Stimulated activated naive CD8-positive, alpha-beta T cell treated with anti-CD3 and anti-CD28 coated beads, Interleukin-15, Interleukin-2, amounts not matched to agents 100 ng/mL and 50 ng/mL, for 24 hours (primary cell): Measurements from ENCODE around the gene SOX18.

Source experiments
- H3K27ac Mint-ChIP-seq: one replicate; pipeline ENCODE4 v1.8.0; 2021; ENCODE audit warnings: mild to moderate bottlenecking, mixed read lengths
- H3K27me3 Mint-ChIP-seq: one replicate; pipeline ENCODE4 v1.8.0; 2021; ENCODE audit warnings: mixed read lengths
- H3K36me3 Mint-ChIP-seq: one replicate; pipeline ENCODE4 v1.8.0; 2021; ENCODE audit warnings: low read depth, mixed read lengths
- H3K4me1 Mint-ChIP-seq: one replicate; pipeline ENCODE4 v1.8.0; 2021; ENCODE audit warnings: low read depth, mixed read lengths
- H3K4me3 Mint-ChIP-seq: one replicate; pipeline ENCODE4 v1.8.0; 2021; ENCODE audit warnings: mild to moderate bottlenecking, mixed read lengths
- H3K9me3 Mint-ChIP-seq: one replicate; pipeline ENCODE4 v1.8.0; 2021; ENCODE audit warnings: mixed read lengths

Gene SOX18

DNA sequence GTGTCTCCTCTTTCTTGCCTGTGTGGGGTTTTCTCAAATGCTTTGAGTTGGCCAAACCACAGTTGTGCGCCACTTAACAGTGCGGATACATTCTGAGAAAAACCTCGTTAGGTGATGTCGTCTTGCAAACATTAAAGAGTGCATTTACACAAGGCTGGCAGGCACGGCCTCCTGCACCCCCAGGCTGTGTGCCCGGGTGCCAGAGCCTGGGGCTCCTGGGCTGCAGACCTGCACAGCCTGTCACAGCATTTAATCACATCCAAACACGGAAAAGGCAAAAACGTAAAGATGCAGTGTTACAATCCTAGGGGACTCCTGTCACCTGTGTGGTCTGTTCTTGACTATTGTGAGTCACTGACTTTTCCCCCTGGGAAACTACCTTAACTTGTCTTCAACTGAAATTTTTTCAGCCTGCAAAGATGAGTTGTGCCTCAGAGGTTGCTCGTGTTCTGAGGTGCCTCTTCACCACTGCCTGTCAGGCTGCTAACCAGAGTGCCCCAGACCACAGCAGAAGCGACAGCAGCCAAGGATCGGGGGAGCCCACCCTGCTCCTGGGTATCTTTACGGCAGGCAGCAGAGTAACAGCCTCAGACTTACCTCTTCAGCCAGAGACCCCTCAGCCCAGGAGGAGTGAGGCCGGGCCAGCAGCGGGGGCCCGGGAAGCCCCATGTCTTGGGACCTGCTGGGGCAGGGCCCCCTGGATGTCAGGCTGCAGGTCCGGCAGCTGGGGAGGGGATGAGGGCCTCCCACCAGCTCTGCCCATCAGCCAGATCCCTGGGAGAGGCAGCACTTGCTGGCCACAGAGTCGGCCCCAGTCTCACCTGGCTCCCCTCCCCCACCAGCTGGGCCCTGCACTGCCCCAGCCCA lies 14.1 kb downstream of the SOX18 start:
- H3K4me1 Mint-ChIP-seq: peaks cover 59% of the 10 kb centered on the region
- peak overlapping the region; percentile 93 for H3K27ac Mint-ChIP-seq
- no peaks in the 10 kb centered on the region for H3K9me3 Mint-ChIP-seq
- no peaks in the 10 kb centered on the region for H3K27me3 Mint-ChIP-seq
- peaks cover 21% of the 10 kb centered on the region for H3K36me3 Mint-ChIP-seq
- H3K4me3 Mint-ChIP-seq: peak overlapping the region; percentile 66

- Mint-ChIP-seq H3K27me3 (no peaks in the 10 kb centered on the region), H3K27ac (peak overlapping the region; percentile 93), H3K4me3 (no peak overlapping the region), H3K4me1 (peaks cover 49% of the 10 kb centered on the region), H3K9me3 (no peaks in the 10 kb centered on the region), H3K36me3 (peaks cover 29% of the 10 kb centered on the region)
Measured at GRCh38 chr20:64033981-64034493, 15.4 kb downstream of the SOX18 start.

GRCh38 chr20:64032706-64033624 lies 16.5 kb downstream of the SOX18 start:
- Mint-ChIP-seq H3K4me1 (peaks cover 49% of the 10 kb centered on the region), H3K36me3 (peaks cover 36% of the 10 kb centered on the region), H3K4me3 (no peak overlapping the region), H3K27me3 (no peaks in the 10 kb centered on the region), H3K9me3 (no peaks in the 10 kb centered on the region), H3K27ac (no peak overlapping the region)

GRCh38 chr20:64031822-64032314 lies 17.6 kb downstream of the SOX18 start:
- H3K36me3 Mint-ChIP-seq: peaks cover 46% of the 10 kb centered on the region
- no peak overlapping the region for H3K4me3 Mint-ChIP-seq
- H3K4me1 Mint-ChIP-seq: peaks cover 38% of the 10 kb centered on the region
- no peaks in the 10 kb centered on the region for H3K9me3 Mint-ChIP-seq
- no peaks in the 10 kb centered on the region for H3K27me3 Mint-ChIP-seq
- H3K27ac Mint-ChIP-seq: no peak overlapping the region

DNA sequence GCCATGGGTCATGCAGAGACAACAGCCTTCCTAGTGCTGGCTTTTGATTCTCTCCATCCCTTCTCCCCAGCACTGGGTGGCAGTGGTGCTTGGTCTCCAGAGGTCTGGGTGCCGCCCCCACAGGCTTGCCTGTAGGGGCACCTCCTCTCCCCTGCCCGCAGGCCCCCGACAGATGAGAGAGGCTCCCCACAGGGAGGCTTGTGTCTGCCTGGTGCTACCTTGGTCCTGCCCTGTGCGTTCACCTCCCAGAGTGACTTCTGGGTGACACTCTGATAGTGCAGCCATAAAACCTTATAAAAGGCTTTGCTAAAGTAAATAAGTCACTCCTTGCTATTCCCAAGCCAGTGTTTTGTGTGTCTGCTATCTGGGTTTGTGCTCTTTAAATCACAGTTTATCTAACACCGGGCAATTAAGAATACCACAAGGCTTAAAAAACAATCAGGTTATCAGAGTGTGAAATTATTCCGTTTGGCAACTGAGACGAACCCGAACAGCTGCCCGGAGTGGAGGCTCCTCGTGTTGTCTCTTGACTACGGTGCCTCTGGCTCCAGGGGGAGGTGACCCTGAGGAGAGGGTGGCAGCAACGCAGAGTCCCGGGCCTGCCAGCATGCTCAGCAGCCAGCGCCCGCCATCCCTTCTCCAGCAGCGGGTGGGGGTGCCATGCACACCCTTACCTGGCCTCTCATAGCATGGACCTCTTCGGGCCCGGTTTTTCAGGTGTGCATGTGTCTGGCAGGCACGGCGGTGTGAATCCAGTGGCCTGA lies 18.9 kb downstream of the SOX18 start:
- Mint-ChIP-seq H3K4me3 (no peak overlapping the region), H3K27ac (no peak overlapping the region), H3K36me3 (peaks cover 53% of the 10 kb centered on the region), H3K9me3 (no peaks in the 10 kb centered on the region), H3K4me1 (peaks cover 25% of the 10 kb centered on the region), H3K27me3 (no peaks in the 10 kb centered on the region)

GRCh38 chr20:64029293-64030117 lies 19.9 kb downstream of the SOX18 start:
- peaks cover 15% of the 10 kb centered on the region for H3K4me1 Mint-ChIP-seq
- no peak overlapping the region for H3K4me3 Mint-ChIP-seq
- H3K36me3 Mint-ChIP-seq: peaks cover 57% of the 10 kb centered on the region
- no peaks in the 10 kb centered on the region for H3K9me3 Mint-ChIP-seq
- H3K27ac Mint-ChIP-seq: no peak overlapping the region
- H3K27me3 Mint-ChIP-seq: no peaks in the 10 kb centered on the region

DNA sequence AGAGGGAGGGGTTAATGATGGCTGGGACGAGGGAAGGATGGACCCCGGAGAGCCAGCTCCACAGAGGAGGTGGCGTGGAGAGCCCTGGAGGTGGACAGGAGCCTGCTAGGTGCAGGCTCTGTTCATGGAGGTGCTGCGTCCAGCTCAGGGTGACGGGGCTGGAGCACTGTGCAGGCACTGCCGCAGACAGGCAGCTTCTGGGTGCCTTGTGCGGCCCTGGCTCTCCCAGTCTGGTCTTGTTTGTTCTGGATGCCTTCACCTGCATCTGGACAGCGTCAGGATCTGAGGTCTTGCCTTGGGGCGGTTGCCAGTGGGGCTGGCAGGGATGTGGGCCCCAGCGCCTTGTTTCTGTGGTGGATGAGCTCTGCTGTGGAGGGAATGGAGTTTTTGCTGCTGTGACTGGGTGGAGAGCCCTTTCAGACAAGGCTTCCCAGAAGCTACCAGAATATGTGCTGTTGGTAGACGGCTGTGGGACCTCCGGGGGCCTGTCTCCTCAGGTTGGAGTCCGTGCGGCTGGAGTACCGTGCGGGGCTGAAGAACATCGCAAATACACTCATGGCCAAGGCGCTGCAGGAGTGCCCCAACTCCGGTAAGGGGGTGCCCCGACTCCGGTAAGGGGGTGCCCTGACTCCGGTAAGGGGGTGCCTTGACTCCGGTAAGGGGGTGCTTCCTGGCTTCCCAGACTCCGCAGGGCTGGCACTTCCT lies 21.3 kb downstream of the SOX18 start:
- H3K27me3 Mint-ChIP-seq: no peaks in the 10 kb centered on the region
- no peak overlapping the region for H3K27ac Mint-ChIP-seq
- H3K9me3 Mint-ChIP-seq: no peaks in the 10 kb centered on the region
- H3K4me3 Mint-ChIP-seq: no peak overlapping the region
- peaks cover 58% of the 10 kb centered on the region for H3K36me3 Mint-ChIP-seq
- H3K4me1 Mint-ChIP-seq: peaks cover 1% of the 10 kb centered on the region

DNA sequence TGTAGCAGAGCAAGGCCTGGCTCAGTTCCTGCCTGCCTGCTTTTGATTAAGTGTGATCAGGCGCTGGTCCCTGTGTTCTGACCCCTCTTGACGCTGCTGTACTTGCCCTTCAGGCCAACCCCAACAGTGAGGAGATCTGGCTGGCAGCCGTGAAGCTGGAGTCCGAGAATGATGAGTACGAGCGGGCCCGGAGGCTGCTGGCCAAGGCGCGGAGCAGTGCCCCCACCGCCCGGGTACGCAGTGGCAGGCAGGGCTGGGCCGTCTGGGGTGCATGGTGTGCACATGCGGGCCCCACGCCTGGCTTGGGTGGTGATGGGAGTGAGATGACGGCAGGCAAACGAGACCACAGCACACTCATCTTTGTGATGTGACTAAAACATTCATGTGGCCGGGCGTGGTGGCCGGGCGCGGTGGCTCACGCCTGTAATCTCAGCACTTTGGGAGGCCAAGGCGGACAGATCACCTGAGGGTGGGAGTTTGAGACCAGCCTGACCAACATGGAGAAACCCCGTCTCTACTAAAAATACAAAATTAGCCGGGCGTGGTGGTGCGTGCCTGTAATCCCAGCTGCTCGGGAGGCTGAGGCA lies 23.5 kb downstream of the SOX18 start:
- Mint-ChIP-seq H3K27ac (no peak overlapping the region), H3K4me3 (no peak overlapping the region), H3K27me3 (no peaks in the 10 kb centered on the region), H3K4me1 (no peaks in the 10 kb centered on the region), H3K9me3 (no peaks in the 10 kb centered on the region), H3K36me3 (peaks cover 63% of the 10 kb centered on the region)

GRCh38 chr20:64025101-64025825 lies 24.2 kb downstream of the SOX18 start:
- Mint-ChIP-seq H3K4me1 (no peaks in the 10 kb centered on the region), H3K9me3 (no peaks in the 10 kb centered on the region), H3K27ac (no peak overlapping the region), H3K36me3 (peaks cover 60% of the 10 kb centered on the region), H3K27me3 (no peaks in the 10 kb centered on the region), H3K4me3 (no peak overlapping the region)

GRCh38 chr20:64024141-64024990 lies 25.1 kb downstream of the SOX18 start:
- no peaks in the 10 kb centered on the region for H3K27me3 Mint-ChIP-seq
- no peak overlapping the region for H3K4me3 Mint-ChIP-seq
- H3K27ac Mint-ChIP-seq: no peak overlapping the region
- no peaks in the 10 kb centered on the region for H3K9me3 Mint-ChIP-seq
- H3K4me1 Mint-ChIP-seq: no peaks in the 10 kb centered on the region
- H3K36me3 Mint-ChIP-seq: peaks cover 63% of the 10 kb centered on the region

- H3K4me3 Mint-ChIP-seq: no peak overlapping the region
- no peak overlapping the region for H3K27ac Mint-ChIP-seq
- H3K36me3 Mint-ChIP-seq: peaks cover 65% of the 10 kb centered on the region
- H3K27me3 Mint-ChIP-seq: no peaks in the 10 kb centered on the region
- no peaks in the 10 kb centered on the region for H3K9me3 Mint-ChIP-seq
- H3K4me1 Mint-ChIP-seq: no peaks in the 10 kb centered on the region
Measured at GRCh38 chr20:64023361-64024140, 25.9 kb downstream of the SOX18 start.
